GM21360 (cell line): ENCODE results near the gene ZCCHC7.
"Not testable (repeated sequence)": the region's sequence is repeated elsewhere in the genome, so short reads cannot be mapped to it uniquely, and the experiment has no call there.

Source experiments
- ATAC-seq: cut with Tn5 transposase; IDR thresholded peaks from one replicate; pipeline ENCODE4 v1.9.1; 2021; ENCODE audit warnings: mild to moderate bottlenecking, moderate library complexity; ENCODE audit not compliant: unreplicated experiment

The ZCCHC7 gene

DNA sequence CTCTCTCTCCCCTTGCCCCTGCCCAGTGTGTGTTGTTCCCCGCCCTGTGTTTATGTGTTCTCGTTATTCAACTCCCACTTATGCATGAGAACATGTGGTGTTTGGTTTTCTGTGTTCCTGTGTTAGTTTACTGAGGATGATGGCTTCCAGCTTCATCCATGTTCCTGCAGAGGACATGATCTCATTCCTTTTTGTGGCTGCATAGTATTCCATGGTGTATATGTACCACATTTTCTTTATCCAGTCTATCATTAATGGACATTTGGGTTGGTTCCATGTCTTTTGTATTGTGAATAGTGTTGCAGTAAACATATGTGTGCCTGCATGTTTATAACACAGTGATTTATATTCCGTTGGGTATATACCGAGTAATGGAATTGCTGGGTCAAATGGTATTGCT is 83.1 kb downstream of the ZCCHC7 start:
- not testable (repeated sequence) for ATAC-seq

DNA sequence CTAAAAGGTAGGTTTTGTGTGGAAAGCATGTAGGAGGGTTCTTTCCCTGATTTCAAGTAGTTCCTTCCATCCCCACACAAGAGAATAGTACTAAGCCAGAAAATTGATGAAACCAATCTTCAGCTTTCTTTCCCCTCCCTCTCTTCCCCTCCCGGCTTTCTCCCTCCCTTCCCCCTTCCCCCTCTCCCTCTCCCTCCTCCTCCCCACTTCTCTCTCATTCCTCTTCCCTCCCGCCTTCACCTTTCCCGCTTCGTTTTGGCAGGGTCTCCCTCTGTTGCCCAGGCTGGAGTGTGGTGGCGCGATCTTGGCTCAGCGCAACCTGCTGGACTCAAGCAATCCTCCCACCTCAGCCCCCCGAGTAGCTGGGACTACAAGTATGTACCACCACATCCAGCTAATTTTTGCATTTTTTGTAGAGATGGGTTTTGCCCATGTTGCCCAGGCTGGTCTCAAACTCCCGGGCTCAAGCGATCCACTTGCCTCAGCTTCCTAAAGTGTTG is 85.8 kb downstream of the ZCCHC7 start:
- ATAC-seq: no peak

DNA sequence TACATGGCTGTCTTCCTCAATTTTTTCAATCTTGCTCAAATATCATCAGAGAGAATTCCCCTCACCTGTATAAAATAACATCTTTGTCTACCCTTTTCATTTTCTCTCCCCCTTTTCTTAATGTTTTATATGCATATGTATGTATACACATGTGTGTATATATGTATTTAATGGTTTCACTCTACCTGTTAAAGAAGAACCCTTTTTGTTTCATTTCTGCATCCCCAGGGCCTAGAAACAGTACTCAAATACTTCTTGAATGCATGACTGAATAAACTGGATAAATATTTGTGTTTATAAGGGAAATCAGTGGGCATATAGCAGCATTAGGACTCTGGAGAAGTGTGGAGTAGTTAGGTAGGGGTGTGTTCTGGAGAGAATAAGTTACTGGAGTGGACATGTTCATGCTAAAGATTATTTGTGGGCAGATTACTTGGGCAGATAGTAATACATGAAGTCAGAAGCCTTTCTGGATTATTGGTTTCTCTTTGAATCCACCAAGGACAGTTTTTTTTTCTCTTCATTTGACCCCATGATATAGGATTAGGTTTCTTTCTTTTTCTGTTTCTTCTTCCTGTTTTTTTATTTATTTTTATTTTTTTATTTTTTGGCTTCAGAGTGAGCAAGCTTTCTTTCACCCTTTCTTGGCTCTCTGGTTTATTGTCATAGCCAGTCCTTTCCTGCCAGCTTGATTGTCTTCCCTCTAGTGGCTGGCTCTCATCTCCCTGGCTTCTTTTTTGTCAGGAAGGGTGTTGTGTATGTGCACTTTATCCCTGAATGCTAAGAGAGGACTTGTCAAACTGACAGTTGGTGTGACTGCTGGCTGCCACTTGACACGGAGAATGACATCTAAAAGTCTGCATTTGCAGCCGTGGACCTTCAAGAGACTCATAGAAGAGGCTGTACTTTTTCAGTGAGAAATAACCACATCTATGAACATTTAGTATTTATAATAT is 89.3 kb downstream of the ZCCHC7 start:
- ATAC-seq: no peak

DNA sequence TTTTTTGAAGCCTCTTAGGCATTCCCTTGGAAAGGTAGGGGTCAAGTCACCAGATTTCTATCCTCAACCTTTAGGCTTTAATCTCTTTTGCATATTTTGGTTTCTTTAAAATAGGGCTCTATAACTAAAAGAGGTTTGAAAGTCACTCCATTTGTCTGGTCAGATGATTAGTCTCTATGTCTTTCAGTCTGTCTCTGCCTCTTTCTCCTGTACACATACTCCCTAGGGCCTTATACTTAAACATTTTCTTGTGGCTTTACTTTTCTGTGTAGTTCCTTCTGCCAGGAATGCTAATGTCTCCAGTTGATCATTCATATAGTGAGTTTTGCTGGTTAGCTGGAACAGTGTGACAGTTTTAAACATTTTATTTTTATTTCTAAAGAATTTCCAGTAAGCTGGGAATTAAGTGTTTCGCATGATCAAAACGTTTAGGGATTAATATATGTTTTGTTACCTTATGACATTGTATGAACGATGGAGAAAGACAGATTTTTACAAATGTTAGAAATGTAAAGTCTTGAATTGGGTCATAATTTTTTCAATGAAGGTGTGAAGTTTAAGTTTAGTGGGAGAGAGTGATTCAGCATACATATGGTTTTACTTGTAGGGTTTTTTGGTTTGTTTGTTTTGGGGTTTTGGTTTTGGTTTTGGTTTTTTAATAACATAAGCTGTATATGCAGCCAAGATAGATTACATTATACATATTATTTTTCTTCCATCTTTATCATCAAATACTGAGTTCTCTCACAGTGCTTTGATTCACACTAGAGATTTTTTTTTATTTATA is 90.6 kb downstream of the ZCCHC7 start:
- no peak for ATAC-seq

DNA sequence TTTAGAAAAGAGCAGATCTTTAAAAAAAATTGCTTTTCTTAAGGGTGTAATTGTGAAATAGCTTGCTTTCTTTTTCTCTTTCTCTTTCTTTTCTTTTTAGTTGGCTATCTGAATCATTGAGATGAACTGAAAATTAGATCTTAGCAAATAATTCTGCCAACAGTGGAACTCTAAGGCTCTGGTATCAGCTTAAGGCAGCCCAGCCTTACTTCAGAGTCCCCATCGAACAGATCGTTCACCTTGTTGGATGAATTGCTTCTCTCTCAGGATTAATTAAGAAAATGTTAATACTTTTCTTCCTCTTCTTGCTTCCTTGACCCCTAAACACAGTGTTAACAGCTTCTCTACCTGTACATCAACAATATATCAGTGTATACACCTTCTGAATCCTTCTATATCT is 92.1 kb downstream of the ZCCHC7 start:
- ATAC-seq: no peak

DNA sequence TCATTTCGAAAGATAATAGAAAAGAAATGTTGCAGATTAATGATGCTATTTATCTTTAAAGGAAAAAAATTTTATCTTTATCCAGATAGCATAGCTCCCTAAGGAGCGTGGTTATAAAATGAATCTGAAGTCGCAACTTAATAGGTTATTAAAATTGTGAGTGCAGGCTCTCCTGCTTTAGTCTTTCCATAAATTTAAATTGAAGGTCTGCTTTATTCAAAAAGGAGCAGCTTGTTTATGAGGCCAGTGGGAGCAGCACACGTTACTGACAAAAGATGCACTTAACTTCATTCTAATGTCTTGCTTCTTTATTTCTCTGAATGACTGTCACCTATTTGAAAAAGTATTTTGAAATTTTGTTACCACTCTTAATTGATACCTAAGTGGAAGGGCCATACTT is 95.0 kb downstream of the ZCCHC7 start:
- ATAC-seq: no peak

DNA sequence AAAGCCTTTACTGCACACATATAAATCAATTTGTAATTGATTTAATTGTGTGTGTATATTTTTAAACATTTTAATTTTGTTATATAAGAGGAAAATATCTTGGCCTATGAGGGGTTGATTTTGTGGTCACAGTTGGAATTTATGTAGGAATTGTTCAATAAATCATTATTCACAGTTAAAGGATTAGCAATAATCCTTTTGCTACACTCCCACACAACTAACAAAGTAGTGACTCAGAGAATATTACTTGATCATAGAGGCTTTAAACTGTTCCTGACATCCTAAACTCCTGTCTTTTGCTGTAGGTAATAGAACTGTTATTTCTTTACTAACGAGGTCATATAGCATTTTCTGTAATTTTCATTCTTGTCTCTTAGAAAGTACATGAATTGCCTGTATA is 95.5 kb downstream of the ZCCHC7 start:
- no peak for ATAC-seq

DNA sequence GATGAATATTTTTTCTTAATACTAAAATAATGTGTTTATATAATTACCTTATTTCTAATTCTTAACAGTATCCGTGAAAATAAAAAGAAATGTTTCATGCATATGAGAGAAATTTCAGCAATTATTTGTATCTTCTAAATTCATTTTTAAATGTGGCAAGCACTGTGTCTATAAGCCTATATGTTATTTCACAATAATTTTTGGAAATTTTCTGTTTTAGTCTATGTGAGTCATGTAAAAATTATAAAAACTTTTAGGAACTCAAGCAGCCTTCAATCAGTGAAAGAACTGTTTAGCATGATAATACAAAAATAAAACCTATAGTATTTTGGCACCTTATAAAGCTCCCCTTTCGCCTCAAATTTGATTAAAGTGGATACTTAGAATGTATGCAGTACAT is 96.8 kb downstream of the ZCCHC7 start:
- ATAC-seq: no peak

DNA sequence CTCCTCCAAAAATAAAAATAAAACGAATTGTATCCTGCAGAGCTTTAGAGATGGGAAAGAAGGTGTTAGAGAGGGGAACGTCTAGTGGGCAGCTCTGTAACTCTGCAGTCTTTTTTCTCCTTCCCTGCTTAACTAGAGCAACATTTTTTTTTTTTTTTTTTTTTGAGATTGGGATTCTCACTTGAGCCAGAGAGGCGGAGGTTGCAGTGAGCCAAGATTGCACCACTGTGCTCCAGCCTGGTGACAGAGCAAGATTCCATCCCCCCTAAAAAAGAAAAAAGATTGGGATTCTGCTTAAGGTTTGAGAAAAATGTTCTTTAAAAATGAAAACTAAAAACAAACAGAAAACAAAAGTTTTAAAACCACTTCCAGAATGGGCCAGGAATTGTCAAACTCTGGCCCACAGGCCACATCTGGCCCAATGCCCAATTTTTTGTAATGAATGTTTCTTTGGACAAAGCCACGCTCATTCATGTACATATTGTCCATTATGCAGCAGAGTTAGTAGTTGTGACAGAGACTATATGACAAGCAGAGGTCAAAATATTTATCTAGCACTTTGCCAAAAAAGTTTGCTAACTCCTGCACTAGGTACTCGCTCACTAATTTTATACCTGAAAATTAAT is 98.5 kb downstream of the ZCCHC7 start:
- ATAC-seq: no peak

DNA sequence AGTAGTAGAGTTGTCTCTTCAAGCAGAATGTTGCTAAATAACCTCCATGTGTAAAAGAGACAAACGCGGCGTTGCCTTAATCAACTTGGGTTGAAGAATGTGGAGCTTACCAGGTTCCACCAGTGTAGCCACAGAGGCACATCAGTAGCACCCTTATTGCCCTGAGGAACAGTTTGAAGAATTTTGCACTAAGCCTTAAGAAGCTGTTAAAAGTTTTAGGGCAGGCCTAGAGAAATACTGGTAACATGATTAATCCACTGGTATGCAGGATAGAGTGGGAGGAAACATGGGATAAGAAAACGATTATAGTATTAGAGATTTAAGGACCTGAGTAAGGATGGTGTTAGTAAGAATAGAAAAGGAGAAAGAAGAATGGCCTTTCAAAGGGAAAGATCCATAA is 100.6 kb downstream of the ZCCHC7 start:
- no peak for ATAC-seq

DNA sequence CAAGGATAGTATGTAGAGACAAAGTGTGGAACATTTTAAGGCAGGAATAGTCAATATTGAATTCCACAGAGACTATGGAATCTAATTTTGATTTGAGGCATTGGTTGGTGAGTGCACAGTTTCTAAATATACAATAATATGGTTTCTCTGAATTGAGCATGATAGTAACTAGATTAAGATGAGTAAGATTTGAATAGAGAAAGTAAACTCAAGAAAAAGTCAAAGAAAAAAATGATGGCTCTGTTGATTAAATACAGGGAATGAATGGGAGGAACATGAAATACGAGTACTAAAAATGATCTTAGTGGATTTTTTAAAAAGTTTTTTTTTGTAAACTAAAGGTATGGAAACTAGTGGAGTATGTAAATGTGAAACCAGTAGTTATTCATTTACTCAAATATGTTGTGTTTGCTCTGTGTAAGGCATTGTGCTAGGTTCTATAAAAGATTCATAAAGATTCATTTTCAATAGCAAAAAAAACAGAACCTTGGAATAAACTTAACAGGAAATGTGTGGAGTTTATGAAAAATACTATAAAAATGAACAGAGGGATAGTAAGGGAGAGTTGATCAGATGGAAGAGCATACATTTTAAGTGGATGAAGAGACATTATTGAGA is 101.2 kb downstream of the ZCCHC7 start:
- ATAC-seq: no peak

DNA sequence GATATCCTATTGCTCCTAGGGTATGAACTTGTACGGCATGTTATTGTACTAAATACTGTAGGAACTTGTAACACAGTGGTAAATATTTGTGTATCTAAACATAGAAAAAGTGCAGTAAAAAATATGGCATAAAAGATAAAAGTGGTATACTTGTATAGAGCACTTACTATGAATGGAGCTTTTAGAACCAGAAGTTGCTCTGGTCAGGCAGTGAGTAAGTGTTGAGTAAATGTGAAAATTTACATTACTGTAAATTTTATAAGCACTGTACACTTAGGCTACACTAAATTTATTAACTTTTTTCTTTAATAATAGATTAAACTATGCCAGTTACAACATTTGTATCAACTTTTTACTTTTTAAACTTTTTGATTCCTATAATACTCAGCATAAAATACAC is 109.1 kb downstream of the ZCCHC7 start:
- ATAC-seq: no peak

DNA sequence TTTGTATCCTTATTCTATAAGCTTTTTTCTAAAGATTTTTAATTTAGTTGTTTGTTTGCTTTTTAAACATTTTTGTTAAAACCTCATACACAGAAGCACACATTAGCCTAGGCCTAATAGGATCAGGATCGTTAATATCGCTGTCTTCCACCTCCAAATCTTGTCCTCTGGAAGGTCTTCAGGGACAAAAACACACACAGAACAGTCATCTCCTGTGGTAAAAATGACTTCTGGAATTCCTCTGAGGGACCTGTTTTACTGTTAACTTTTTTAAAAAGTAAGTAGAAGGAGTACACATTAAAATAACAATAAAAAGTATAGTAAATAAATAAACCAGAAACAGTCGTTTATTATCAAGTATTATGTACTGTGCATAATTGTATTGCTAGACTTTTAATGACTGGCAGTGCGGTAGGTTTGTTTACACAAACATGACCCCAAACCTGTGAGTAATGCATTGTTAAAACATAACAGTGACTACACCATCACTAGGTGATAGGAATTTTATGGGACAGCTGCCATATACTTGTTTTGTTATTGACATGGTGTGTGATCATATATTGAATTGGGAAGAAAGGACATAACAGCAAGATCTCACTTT is 109.6 kb downstream of the ZCCHC7 start:
- no peak for ATAC-seq

DNA sequence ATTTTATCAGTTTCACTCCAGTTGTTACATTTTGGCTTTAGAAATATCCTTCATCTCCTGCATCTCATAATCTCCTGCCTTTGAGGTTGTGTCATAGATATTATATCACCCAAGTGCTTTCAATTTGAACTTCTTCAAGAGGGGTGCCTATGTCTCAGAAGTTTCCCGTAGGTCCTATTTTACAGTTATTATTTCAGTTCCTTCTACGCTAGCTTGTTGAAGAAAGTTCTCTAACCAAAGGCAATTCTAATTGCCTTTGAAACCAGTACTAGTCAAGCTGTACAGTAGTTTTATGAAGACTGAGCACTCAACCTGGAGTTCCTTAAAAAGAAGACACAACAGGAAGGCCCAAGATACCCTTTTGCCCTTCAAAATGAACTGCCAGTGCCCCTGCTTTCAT is 116.4 kb downstream of the ZCCHC7 start:
- ATAC-seq: no peak

DNA sequence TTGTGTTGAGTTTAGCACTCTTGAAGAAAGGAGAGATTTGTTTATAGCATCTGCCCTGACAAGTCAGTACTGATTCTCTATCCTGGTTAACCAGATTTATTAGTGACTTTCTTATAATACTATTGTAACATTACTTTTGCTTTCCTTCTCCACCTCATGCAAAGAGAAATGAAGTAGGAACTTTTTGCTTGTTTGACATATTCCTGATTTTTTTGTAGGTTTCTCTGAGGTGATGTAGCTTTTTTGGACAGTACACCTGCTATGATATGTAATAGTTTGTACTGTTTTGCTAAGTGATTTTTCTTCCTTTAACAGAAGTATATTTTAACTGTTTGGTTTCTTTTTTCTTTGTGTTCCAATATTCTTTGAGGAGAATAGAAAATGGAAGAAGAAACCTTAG is 117.7 kb downstream of the ZCCHC7 start:
- no peak for ATAC-seq

DNA sequence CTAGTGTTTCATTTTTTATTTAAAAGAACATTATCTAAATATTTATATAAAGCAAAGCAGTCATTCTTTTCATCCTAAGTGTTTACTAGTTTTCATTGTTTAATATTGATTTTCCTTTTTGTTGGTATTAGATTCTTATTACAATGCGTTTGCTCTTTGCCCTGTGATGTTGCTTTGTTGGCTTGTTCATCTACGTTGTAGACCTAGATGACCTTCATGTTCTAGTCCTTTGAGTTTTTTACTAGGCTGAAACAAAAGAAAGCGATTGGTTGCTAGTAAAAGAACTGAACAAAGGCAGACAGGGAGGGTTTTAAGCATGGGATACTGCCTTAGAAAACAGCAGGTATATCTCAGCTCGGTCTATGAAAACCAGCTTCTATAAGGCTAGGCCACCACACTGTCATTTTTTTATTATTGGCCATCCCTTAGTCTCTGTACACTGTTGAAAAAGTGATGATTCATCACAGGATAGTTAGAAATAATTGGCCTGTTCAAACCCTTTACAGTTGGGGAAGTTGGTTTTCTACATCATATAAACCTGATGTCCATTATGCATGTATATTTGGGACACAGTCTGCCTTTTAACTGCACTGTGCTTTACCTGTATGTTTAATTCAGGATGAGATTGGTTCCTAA is 119.0 kb downstream of the ZCCHC7 start:
- ATAC-seq: no peak

DNA sequence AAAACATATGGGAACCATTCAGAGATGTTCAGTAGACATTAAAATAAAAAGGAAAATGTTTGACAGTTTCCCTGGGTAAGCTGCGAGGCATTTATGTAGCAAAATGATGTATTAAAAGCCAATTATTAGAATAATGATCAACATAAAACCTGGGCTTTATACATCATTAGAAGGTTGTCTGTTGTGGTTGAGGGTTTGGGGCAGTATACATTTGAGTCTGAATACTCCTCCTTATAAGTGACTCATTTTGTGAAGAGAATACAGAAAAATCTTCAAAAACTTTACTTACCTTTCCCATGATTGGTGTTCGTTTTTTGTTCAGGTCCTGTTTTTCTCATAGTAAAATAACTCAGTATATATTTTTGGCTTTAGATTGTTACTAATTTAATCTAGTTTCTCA is 119.5 kb downstream of the ZCCHC7 start:
- ATAC-seq: no peak

DNA sequence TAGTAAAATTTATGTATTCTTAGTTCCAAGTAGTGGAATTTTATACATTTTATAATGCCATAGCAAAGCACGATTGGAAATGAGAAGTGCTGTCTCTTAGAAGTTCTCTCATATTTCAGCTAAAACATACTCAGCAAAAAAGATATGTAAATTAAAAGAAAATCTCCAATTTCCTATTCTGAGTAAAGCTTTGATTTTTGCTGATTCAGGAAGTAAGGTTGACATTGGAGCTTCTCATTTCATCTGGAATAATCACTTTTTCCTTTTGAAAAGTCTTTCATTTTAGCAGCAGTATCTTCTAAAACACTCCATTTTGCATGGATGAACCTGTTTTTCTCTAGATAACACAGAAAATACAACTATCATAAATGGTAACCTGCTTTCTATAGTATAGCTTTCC is 121.0 kb downstream of the ZCCHC7 start:
- no peak for ATAC-seq

DNA sequence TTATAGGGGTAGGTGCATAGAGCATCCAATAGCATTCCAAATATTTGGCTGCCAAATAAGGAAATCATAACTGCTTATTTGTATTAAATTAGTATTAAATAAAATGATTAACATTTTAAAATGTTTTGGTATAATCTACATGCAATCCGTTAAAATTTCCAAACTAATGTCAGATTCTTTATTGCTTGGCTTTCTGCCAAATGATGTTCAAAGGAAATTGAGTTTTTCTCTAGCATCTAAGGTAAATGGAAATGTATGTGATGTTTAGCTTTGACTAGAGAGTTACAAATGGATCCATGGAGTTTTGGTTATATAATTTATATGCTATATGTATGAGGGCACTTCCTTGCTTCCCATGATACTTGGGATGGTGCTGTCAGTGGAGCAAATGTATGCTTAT is 121.7 kb downstream of the ZCCHC7 start:
- ATAC-seq: no peak
